ENCODE data around the gene MBNL1. TPM values are rescaled to one million over a fixed set of nuclear protein-coding genes. Genes with fewer than 3 reads are reported as not detected.
A peak's percentile ranks its signal among the peaks of the same experiment; 100 is the strongest.

The MBNL1 gene
- total RNA-seq, 1 experiment from 2014 or later = 68.6 TPM

DNA sequence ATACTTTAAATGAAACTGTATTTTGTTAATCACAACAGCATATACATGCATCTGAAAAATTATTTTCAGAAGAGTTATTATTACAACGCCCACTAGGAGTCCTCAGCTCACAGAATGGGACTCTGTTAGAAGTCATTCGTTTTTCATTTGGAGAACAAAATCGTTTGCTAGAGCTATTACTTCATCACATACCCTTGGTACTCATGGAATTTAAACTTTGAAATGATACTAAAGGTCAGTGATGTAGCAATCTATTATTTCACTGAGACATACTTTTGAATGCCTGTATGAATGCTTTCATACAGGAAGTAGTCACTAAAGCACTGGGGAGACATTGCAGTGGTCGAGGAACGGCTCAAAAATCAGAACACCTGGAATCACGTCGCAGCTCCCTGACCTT is 198.1 kb downstream of the MBNL1 start:
- peaks cover 29% of the 10 kb centered on the region for H3K36me3 Mint-ChIP-seq (ENCODE audit: insufficient read depth, unreplicated experiment)
- intact Hi-C loops (cut with micrococcal nuclease; ENCODE audit: unreplicated experiment) = loop anchor here (2.0 kb wide), 1 partner anchor 108 kb away; no protein-coding TSS in a partner anchor
- Histone ChIP-seq H3K4me1 (no peaks in the 10 kb centered on the region), H3K27me3 (replicated peaks; ENCODE audit: control insufficient read depth, insufficient read depth, low read length) (no peaks in the 10 kb centered on the region), H3K4me3 (ENCODE audit: low read depth, low read length) (no peak overlapping the region), H3K9me3 (no peaks in the 10 kb centered on the region), H3K36me3 (ENCODE audit: control insufficient read depth, insufficient read depth, low read length) (no peaks in the 10 kb centered on the region)
- ChIA-PET CTCF (interaction anchor here (0.7 to 1.3 kb wide), 5 partner anchors 23 to 929 kb away, joined by 3 to 4 read pairs (median 3); no protein-coding TSS in a partner anchor), POLR2A (no interaction called here)
- no peaks in the 10 kb centered on the region for H3K9me3 Mint-ChIP-seq (ENCODE audit: unreplicated experiment)
- DNase-seq = peak in 1 of 2 experiments; percentile 37
- H3K4me1 Mint-ChIP-seq (ENCODE audit: low read depth, unreplicated experiment) = peaks cover 6% of the 10 kb centered on the region
- TF ChIP-seq, protein P1, sequence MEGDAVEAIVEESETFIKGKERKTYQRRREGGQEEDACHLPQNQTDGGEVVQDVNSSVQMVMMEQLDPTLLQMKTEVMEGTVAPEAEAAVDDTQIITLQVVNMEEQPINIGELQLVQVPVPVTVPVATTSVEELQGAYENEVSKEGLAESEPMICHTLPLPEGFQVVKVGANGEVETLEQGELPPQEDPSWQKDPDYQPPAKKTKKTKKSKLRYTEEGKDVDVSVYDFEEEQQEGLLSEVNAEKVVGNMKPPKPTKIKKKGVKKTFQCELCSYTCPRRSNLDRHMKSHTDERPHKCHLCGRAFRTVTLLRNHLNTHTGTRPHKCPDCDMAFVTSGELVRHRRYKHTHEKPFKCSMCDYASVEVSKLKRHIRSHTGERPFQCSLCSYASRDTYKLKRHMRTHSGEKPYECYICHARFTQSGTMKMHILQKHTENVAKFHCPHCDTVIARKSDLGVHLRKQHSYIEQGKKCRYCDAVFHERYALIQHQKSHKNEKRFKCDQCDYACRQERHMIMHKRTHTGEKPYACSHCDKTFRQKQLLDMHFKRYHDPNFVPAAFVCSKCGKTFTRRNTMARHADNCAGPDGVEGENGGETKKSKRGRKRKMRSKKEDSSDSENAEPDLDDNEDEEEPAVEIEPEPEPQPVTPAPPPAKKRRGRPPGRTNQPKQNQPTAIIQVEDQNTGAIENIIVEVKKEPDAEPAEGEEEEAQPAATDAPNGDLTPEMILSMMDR (IDR thresholded peaks at IDR 0.05; ENCODE audit: insufficient read depth in 1 of 2, low read depth in 1 of 2, low read length in 1 of 2, severe bottlenecking in 1 of 2, unreplicated experiment in 1 of 2) = peak; percentile 40 to 52
- no peaks in the 10 kb centered on the region for H3K27me3 Mint-ChIP-seq (ENCODE audit: insufficient read depth, unreplicated experiment)
- H3K27ac Mint-ChIP-seq (ENCODE audit: unreplicated experiment) = no peak overlapping the region
- no TSS peak for BruUV-seq (replicated peaks)
- H3K4me3 Mint-ChIP-seq (ENCODE audit: unreplicated experiment) = no peak overlapping the region

DNA sequence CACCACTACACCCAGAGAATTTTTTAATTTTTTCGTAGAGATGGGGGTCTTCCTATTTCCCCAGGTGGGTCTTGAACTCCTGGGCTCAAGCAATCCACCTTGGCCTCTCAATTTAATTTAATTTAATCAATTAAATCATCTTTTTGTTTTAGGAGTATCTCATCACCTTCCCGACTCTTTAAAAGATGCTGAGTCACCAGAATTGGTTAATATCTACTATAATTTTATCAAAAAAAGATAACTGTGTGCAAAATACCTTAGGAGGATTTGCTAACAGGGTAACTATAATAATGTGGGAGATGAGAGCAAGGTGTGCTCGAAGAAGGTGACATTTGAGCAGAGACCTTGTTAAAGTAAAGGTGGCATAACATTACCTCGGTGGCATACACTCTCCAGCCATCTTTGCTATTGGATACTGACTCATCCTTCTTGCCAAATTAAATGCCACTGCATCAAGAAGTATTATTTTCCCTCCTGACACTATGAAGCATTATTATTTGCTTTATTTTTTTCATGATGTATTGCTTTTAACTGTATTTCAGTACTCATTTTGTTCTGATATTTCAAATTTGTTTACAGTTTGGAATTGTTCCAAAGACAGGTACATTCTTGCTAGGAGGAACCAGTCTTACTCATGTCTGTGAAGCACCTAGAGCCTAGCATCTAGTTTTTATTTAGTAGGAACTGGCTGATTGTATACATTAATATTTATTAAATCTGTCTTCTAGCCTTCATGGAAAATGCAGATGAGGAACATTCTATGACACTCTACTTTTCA is 200.7 kb downstream of the MBNL1 start:
- H3K4me1 ChIP-seq = no peaks in the 10 kb centered on the region
- H3K27me3 Mint-ChIP-seq (ENCODE audit: insufficient read depth, unreplicated experiment) = no peaks in the 10 kb centered on the region
- H3K27me3 ChIP-seq (replicated peaks; ENCODE audit: control insufficient read depth, insufficient read depth, low read length) = no peaks in the 10 kb centered on the region
- no peaks in the 10 kb centered on the region for H3K36me3 ChIP-seq (ENCODE audit: control insufficient read depth, insufficient read depth, low read length)
- no TSS peak for BruUV-seq (replicated peaks)
- no peak overlapping the region for H3K27ac Mint-ChIP-seq (ENCODE audit: unreplicated experiment)
- no peak overlapping the region for H3K4me3 ChIP-seq (ENCODE audit: low read depth, low read length)
- ChIA-PET CTCF (no interaction called here), POLR2A (no interaction called here)
- no peak for DNase-seq
- peaks cover 6% of the 10 kb centered on the region for H3K4me1 Mint-ChIP-seq (ENCODE audit: low read depth, unreplicated experiment)
- H3K4me3 Mint-ChIP-seq (ENCODE audit: unreplicated experiment) = no peak overlapping the region
- H3K36me3 Mint-ChIP-seq (ENCODE audit: insufficient read depth, unreplicated experiment) = peaks cover 21% of the 10 kb centered on the region
- no peaks in the 10 kb centered on the region for H3K9me3 Mint-ChIP-seq (ENCODE audit: unreplicated experiment)
- H3K9me3 ChIP-seq = peaks cover 2% of the 10 kb centered on the region; the same call in 1 of the 2 replicates
- intact Hi-C loops (cut with micrococcal nuclease; ENCODE audit: unreplicated experiment) = no loop called here
- TF ChIP-seq, protein P1 (IDR thresholded peaks at IDR 0.05; ENCODE audit: insufficient read depth in 1 of 2, low read depth in 1 of 2, low read length in 1 of 2, severe bottlenecking in 1 of 2, unreplicated experiment in 1 of 2) = no peak

DNA sequence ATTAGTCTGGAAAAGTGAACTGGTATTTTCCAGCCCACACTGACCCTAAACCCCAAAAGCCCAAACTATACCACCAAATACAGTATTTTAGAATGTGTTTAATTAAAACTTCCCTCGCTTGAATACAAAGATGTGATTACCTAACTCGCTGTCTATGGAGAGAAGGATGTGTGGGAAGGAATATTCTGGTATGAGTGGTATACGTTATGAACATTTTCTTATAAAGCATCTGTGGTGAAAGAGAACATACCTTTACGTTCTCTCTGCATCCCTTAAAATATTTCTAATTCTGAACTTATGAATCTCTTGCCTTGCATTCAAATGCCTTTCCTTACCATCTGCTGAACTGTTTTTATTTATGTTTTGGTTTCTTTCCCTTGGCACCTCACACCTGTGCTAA is 201.4 kb downstream of the MBNL1 start:
- Histone ChIP-seq H3K36me3 (ENCODE audit: control insufficient read depth, insufficient read depth, low read length) (no peaks in the 10 kb centered on the region), H3K9me3 (peaks cover 2% of the 10 kb centered on the region; the same call in 1 of the 2 replicates), H3K27me3 (replicated peaks; ENCODE audit: control insufficient read depth, insufficient read depth, low read length) (no peaks in the 10 kb centered on the region), H3K4me1 (no peaks in the 10 kb centered on the region), H3K4me3 (ENCODE audit: low read depth, low read length) (no peak overlapping the region)
- POLR2A ChIA-PET = no interaction called here
- Mint-ChIP-seq H3K9me3 (ENCODE audit: unreplicated experiment) (no peaks in the 10 kb centered on the region), H3K27ac (ENCODE audit: unreplicated experiment) (no peak overlapping the region), H3K27me3 (ENCODE audit: insufficient read depth, unreplicated experiment) (no peaks in the 10 kb centered on the region), H3K4me3 (ENCODE audit: unreplicated experiment) (no peak overlapping the region), H3K4me1 (ENCODE audit: low read depth, unreplicated experiment) (peaks cover 6% of the 10 kb centered on the region), H3K36me3 (ENCODE audit: insufficient read depth, unreplicated experiment) (peaks cover 17% of the 10 kb centered on the region)
- no peak for DNase-seq
- intact Hi-C loops (cut with micrococcal nuclease; ENCODE audit: unreplicated experiment) = no loop called here
- BruUV-seq (replicated peaks) = no TSS peak
- TF ChIP-seq, protein P1 (IDR thresholded peaks at IDR 0.05; ENCODE audit: insufficient read depth in 1 of 2, low read depth in 1 of 2, low read length in 1 of 2, severe bottlenecking in 1 of 2, unreplicated experiment in 1 of 2) = no peak
- CTCF ChIA-PET = no interaction called here

All from Caco-2 (cell line).